ENCODE results near the gene NKX6-2.
"Not testable (repeated sequence)": the region's sequence is repeated elsewhere in the genome, so short reads cannot be mapped to it uniquely, and the experiment has no call there.

NKX6-2 gene

GRCh38 chr10:132743925-132744490, 41.9 kb downstream of the NKX6-2 start:
- H3K36me3 ChIP-seq (ENCODE audit: control insufficient read depth, insufficient read depth, low read length), result no peaks in the 10 kb centered on the region
- no peak overlapping the region for H3K4me3 ChIP-seq (ENCODE audit: low read depth, low read length)
- peaks cover 20% of the 10 kb centered on the region for H3K4me1 ChIP-seq (ENCODE audit: control insufficient read depth, insufficient read depth, low read length)
- no peaks in the 10 kb centered on the region for H3K27me3 ChIP-seq (ENCODE audit: control insufficient read depth, insufficient read depth, low read length)
- H3K9ac ChIP-seq (ENCODE audit: low read length), result no peak overlapping the region
- H3K27ac ChIP-seq (ENCODE audit: low read depth, low read length), result no peak overlapping the region
- H3K9me3 ChIP-seq (ENCODE audit: control insufficient read depth, insufficient read depth, low read depth, low read length), result no peaks in the 10 kb centered on the region

- not testable (repeated sequence) for H3K36me3 ChIP-seq (ENCODE audit: control insufficient read depth, insufficient read depth, low read length); H3K27ac ChIP-seq (ENCODE audit: low read depth, low read length); H3K9me3 ChIP-seq (ENCODE audit: control insufficient read depth, insufficient read depth, low read depth, low read length); H3K9ac ChIP-seq (ENCODE audit: low read length); H3K4me3 ChIP-seq (ENCODE audit: low read depth, low read length); H3K27me3 ChIP-seq (ENCODE audit: control insufficient read depth, insufficient read depth, low read length)
- H3K4me1 ChIP-seq (ENCODE audit: control insufficient read depth, insufficient read depth, low read length), result peaks cover 20% of the 10 kb centered on the region
Measured at GRCh38 chr10:132743196-132743924, 42.6 kb downstream of the NKX6-2 start.

- H3K4me3 ChIP-seq (ENCODE audit: low read depth, low read length), result no peak overlapping the region
- no peaks in the 10 kb centered on the region for H3K9me3 ChIP-seq (ENCODE audit: control insufficient read depth, insufficient read depth, low read depth, low read length)
- no peaks in the 10 kb centered on the region for H3K27me3 ChIP-seq (ENCODE audit: control insufficient read depth, insufficient read depth, low read length)
- no peak overlapping the region for H3K27ac ChIP-seq (ENCODE audit: low read depth, low read length)
- H3K9ac ChIP-seq (ENCODE audit: low read length), result no peak overlapping the region
- H3K36me3 ChIP-seq (ENCODE audit: control insufficient read depth, insufficient read depth, low read length), result no peaks in the 10 kb centered on the region
- H3K4me1 ChIP-seq (ENCODE audit: control insufficient read depth, insufficient read depth, low read length), result peaks cover 20% of the 10 kb centered on the region
Measured at GRCh38 chr10:132742837-132743194, 43.1 kb downstream of the NKX6-2 start.

DNA sequence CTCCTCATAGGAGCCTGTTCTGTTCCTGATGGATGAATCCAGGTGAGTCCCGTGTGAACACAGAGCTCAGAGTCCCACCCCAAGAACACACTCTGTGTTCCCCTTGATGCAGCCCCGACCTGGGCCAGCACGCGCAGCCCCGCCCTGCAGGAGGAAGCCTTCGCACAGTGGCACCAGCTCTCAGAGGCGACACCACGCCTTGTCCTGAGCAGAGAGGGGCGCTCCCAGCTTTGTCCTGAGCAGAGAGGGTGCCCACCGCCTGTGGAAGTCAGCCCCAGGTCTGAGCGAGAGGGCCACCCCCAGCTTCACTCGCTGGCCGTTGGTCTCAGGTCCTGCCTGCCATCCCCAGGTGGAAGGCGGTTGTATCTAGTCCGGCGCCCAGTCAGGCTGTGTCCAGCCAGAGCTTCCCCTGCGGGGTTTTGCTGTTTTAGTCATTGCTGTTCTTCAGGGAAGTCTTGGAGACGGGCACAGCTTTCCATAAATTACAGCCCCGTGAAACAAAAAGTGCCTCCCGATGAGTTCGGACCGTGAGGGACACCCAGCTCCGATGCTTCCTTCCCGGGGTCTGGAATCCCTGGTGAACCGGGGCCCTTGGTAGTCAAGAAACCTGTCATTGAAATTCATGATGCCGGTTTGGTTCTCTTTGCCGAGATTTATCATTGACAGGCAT, 43.6 kb downstream of the NKX6-2 start:
- Histone ChIP-seq H3K9me3 (ENCODE audit: control insufficient read depth, insufficient read depth, low read depth, low read length) (no peaks in the 10 kb centered on the region), H3K27me3 (ENCODE audit: control insufficient read depth, insufficient read depth, low read length) (no peaks in the 10 kb centered on the region), H3K9ac (ENCODE audit: low read length) (no peak overlapping the region), H3K4me3 (ENCODE audit: low read depth, low read length) (no peak overlapping the region), H3K27ac (ENCODE audit: low read depth, low read length) (no peak overlapping the region), H3K4me1 (ENCODE audit: control insufficient read depth, insufficient read depth, low read length) (peaks cover 18% of the 10 kb centered on the region), H3K36me3 (ENCODE audit: control insufficient read depth, insufficient read depth, low read length) (no peaks in the 10 kb centered on the region)

GRCh38 chr10:132740588-132740987, 45.4 kb downstream of the NKX6-2 start:
- Histone ChIP-seq H3K4me3 (ENCODE audit: low read depth, low read length) (no peak overlapping the region), H3K27ac (ENCODE audit: low read depth, low read length) (no peak overlapping the region), H3K36me3 (ENCODE audit: control insufficient read depth, insufficient read depth, low read length) (no peaks in the 10 kb centered on the region), H3K27me3 (ENCODE audit: control insufficient read depth, insufficient read depth, low read length) (no peaks in the 10 kb centered on the region), H3K9me3 (ENCODE audit: control insufficient read depth, insufficient read depth, low read depth, low read length) (no peaks in the 10 kb centered on the region), H3K4me1 (ENCODE audit: control insufficient read depth, insufficient read depth, low read length) (peaks cover 7% of the 10 kb centered on the region; the same call in 1 of the 2 replicates), H3K9ac (ENCODE audit: low read length) (no peak overlapping the region)

DNA sequence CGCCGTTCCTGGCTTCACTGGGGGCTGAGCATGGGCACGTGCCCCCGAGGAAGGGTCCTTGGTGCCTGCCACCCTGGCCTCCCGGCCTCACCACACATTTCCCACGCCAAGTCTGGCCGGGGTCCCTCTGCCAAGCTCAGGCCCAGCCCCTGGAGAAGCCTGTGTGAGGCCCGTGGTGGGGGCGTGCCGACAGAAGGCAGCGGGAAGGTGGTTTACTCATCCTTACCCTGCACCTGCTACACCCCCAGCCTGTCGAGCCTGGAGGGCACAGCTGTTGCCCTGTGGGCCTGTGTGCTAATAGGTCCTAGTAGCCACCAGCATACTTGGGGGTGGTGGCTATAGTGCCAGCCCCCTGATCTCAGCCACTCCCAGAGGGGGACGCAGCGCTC, 46.7 kb downstream of the NKX6-2 start:
- no peak overlapping the region for H3K27ac ChIP-seq (ENCODE audit: low read depth, low read length)
- no peaks in the 10 kb centered on the region for H3K27me3 ChIP-seq (ENCODE audit: control insufficient read depth, insufficient read depth, low read length)
- peaks cover 7% of the 10 kb centered on the region; the same call in 1 of the 2 replicates for H3K4me1 ChIP-seq (ENCODE audit: control insufficient read depth, insufficient read depth, low read length)
- H3K36me3 ChIP-seq (ENCODE audit: control insufficient read depth, insufficient read depth, low read length), result no peaks in the 10 kb centered on the region
- H3K9ac ChIP-seq (ENCODE audit: low read length), result no peak overlapping the region
- H3K4me3 ChIP-seq (ENCODE audit: low read depth, low read length), result no peak overlapping the region
- no peaks in the 10 kb centered on the region for H3K9me3 ChIP-seq (ENCODE audit: control insufficient read depth, insufficient read depth, low read depth, low read length)

DNA sequence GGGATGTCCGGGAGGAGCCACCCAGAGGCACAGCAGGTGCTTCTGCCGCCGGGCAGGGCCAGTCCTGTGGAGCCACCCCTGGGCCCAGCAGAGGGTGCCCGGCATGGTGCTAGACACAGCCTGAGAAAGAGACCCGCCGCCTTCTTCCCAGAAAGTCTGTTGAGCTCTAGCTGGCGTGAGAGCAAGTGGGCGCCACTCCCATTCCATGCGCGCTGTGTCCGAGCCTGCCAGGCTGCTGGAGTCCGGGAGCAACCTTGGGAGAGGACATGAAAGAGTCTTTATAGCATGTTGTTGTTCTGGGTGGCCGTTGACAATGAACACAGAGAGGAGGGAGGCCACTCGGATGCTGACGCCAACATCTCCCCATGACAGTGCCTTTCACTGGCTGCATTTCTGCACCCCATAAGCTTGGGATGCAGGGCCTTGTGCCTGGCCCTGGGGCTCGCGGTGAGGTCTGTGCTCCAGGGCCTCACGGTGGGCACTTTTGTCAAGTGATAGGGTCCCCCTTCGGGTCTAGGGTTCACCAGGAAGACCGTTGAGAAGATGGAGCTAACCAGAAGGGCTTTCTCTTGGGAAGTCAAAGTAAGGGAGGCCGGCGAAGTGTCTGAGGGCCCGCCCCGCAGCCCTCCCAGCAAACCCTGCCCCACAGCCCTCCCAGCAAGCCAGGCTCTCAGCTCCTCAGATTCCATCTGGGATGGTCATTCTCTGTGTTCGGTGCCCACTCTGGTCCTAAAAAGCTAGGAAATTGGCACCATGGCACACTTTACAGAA, 47.3 kb downstream of the NKX6-2 start:
- H3K27ac ChIP-seq (ENCODE audit: low read depth, low read length), result no peak overlapping the region

GRCh38 chr10:132737390-132738048, 48.4 kb downstream of the NKX6-2 start:
- H3K36me3 ChIP-seq (ENCODE audit: control insufficient read depth, insufficient read depth, low read length), result no peaks in the 10 kb centered on the region
- H3K27me3 ChIP-seq (ENCODE audit: control insufficient read depth, insufficient read depth, low read length), result no peaks in the 10 kb centered on the region
- no peak overlapping the region for H3K27ac ChIP-seq (ENCODE audit: low read depth, low read length)
- H3K4me3 ChIP-seq (ENCODE audit: low read depth, low read length), result no peak overlapping the region
- H3K9me3 ChIP-seq (ENCODE audit: control insufficient read depth, insufficient read depth, low read depth, low read length), result no peaks in the 10 kb centered on the region
- no peaks in the 10 kb centered on the region for H3K4me1 ChIP-seq (ENCODE audit: control insufficient read depth, insufficient read depth, low read length)
- H3K9ac ChIP-seq (ENCODE audit: low read length), result no peak overlapping the region

More for the DNA sequence above, 47.3 kb downstream of the NKX6-2 start:
- no peaks in the 10 kb centered on the region for H3K36me3 ChIP-seq (ENCODE audit: control insufficient read depth, insufficient read depth, low read length)
- H3K9me3 ChIP-seq (ENCODE audit: control insufficient read depth, insufficient read depth, low read depth, low read length), result no peaks in the 10 kb centered on the region
- H3K9ac ChIP-seq (ENCODE audit: low read length), result no peak overlapping the region
- no peak overlapping the region for H3K4me3 ChIP-seq (ENCODE audit: low read depth, low read length)
- no peaks in the 10 kb centered on the region for H3K27me3 ChIP-seq (ENCODE audit: control insufficient read depth, insufficient read depth, low read length)
- H3K4me1 ChIP-seq (ENCODE audit: control insufficient read depth, insufficient read depth, low read length), result peaks cover 6% of the 10 kb centered on the region; the same call in 1 of the 2 replicates

DNA sequence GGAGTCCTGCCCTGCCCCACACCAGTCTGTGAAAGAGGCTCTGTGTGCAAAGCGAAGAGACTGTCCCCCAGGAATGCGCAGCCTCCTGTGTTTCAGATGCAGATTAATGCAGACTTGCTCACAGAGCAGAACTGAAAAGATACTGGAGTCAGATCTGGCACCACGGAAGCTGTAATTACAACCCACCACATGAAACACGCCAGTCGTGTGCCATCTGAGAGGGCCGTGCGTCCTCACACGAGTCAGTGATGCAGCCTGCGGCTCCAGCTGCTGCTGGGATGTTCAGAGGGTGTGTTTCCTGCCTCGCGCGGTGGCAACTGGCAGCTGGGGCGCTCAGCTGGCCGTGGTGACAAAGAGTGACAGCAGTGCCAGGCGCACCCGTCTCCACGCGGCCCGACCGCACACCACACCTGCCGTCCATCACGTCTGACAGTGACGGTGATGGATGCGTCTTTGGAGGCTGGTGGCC, 50.0 kb downstream of the NKX6-2 start:
- no peaks in the 10 kb centered on the region for H3K27me3 ChIP-seq (ENCODE audit: control insufficient read depth, insufficient read depth, low read length)
- H3K9ac ChIP-seq (ENCODE audit: low read length), result no peak overlapping the region
- H3K4me1 ChIP-seq (ENCODE audit: control insufficient read depth, insufficient read depth, low read length), result no peaks in the 10 kb centered on the region
- no peak overlapping the region for H3K4me3 ChIP-seq (ENCODE audit: low read depth, low read length)
- H3K9me3 ChIP-seq (ENCODE audit: control insufficient read depth, insufficient read depth, low read depth, low read length), result no peaks in the 10 kb centered on the region
- no peak overlapping the region for H3K27ac ChIP-seq (ENCODE audit: low read depth, low read length)
- no peaks in the 10 kb centered on the region for H3K36me3 ChIP-seq (ENCODE audit: control insufficient read depth, insufficient read depth, low read length)

DNA sequence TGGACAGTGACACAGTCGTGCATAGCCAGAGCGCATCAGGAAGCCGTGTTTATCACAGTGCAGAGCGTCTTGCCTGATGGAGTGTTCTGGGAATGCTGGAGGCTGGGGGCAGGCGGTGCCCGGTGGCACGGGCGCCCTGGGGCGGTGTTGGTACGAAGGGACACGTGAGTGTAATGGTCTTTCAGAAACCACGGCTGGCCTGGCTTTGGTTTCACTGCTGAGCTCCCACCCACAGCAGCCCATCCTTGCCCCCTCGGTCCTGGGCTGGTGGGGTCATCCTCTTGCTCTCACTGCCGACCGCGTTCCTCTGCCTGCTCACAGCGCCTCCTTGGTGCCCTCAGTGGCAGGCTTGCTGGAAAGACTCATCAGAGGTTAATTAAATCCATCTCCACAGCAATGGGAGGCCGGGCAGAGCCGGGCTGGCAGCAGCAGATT, 50.6 kb downstream of the NKX6-2 start:
- H3K27ac ChIP-seq (ENCODE audit: low read depth, low read length), result no peak overlapping the region
- no peaks in the 10 kb centered on the region for H3K36me3 ChIP-seq (ENCODE audit: control insufficient read depth, insufficient read depth, low read length)
- H3K27me3 ChIP-seq (ENCODE audit: control insufficient read depth, insufficient read depth, low read length), result no peaks in the 10 kb centered on the region
- H3K9me3 ChIP-seq (ENCODE audit: control insufficient read depth, insufficient read depth, low read depth, low read length), result no peaks in the 10 kb centered on the region
- no peak overlapping the region for H3K9ac ChIP-seq (ENCODE audit: low read length)
- H3K4me3 ChIP-seq (ENCODE audit: low read depth, low read length), result no peak overlapping the region
- H3K4me1 ChIP-seq (ENCODE audit: control insufficient read depth, insufficient read depth, low read length), result no peaks in the 10 kb centered on the region
